Measurements from ENCODE around the gene SPATC1L.
"Not testable (repeated sequence)": the region's sequence is repeated elsewhere in the genome, so short reads cannot be mapped to it uniquely, and the experiment has no call there.

SPATC1L gene

GRCh38 chr21:46149205-46149901 lies 34.9 kb downstream of the SPATC1L start:
- no peak for DNase-seq

- DNase-seq, result no peak
Observed at GRCh38 chr21:46148106-46148505, 36.2 kb downstream of the SPATC1L start.

GRCh38 chr21:46147429-46147828 lies 36.8 kb downstream of the SPATC1L start:
- not testable (repeated sequence) for DNase-seq

GRCh38 chr21:46146856-46147255 lies 37.4 kb downstream of the SPATC1L start:
- no peak for DNase-seq

GRCh38 chr21:46145840-46146691 lies 38.2 kb downstream of the SPATC1L start:
- no peak for DNase-seq

GRCh38 chr21:46145159-46145839 lies 39.0 kb downstream of the SPATC1L start:
- DNase-seq, result no peak

GRCh38 chr21:46144464-46145070 lies 39.7 kb downstream of the SPATC1L start:
- no peak for DNase-seq

GRCh38 chr21:46142582-46143473 lies 41.4 kb downstream of the SPATC1L start:
- DNase-seq, result no peak

- no peak for DNase-seq
Observed at GRCh38 chr21:46141767-46142581, 42.3 kb downstream of the SPATC1L start.

- DNase-seq, result not testable (repeated sequence)
Observed at GRCh38 chr21:46140352-46141003, 43.8 kb downstream of the SPATC1L start.

- DNase-seq, result no peak
Observed at GRCh38 chr21:46139686-46140085, 44.6 kb downstream of the SPATC1L start.

- DNase-seq, result no peak
Observed at GRCh38 chr21:46138383-46138970, 45.8 kb downstream of the SPATC1L start.

- DNase-seq, result no peak
Observed at GRCh38 chr21:46137908-46138307, 46.4 kb downstream of the SPATC1L start.

GRCh38 chr21:46136739-46137349 lies 47.4 kb downstream of the SPATC1L start:
- DNase-seq, result no peak

GRCh38 chr21:46135782-46136395 lies 48.4 kb downstream of the SPATC1L start:
- no peak for DNase-seq

GRCh38 chr21:46131838-46132651 lies 52.2 kb downstream of the SPATC1L start:
- DNase-seq, result no peak

GRCh38 chr21:46131588-46131837 lies 52.7 kb downstream of the SPATC1L start:
- DNase-seq, result no peak

GRCh38 chr21:46130831-46131587 lies 53.2 kb downstream of the SPATC1L start:
- no peak for DNase-seq

All from NCI-H1092 (cell line).